OCI-LY1 (cell line): ENCODE measurements around the gene SMIM13.

Source experiments
- CTCF ChIP-seq: fragments of 200-600 bp; sonication (generic), shearing (Covaris generic); IDR thresholded peaks from 2 replicates; pipeline ENCODE4 v1.5.1; 2017; ENCODE audit warnings: mild to moderate bottlenecking, antibody characterized with exemption, low read length, moderate library complexity, mixed read lengths
- EZH2 ChIP-seq: fragments of 200-600 bp; sonication (generic), shearing (Covaris generic); IDR thresholded peaks from 2 replicates; pipeline ENCODE4 v1.8.0; 2017; ENCODE audit warnings: borderline replicate concordance, mixed run types, mild to moderate bottlenecking, antibody characterized with exemption, low read length, moderate library complexity, mixed read lengths

- TF ChIP-seq CTCF, result peak; percentile 76
- no peak for TF ChIP-seq EZH2
Observed at GRCh38 chr6:11043961-11044711, 49.5 kb upstream of the SMIM13 start, which contains the start of gene ELOVL2.
